DND-41 (cell line): Measurements from ENCODE around the gene DVL2.

Source experiments
- ATAC-seq: fragments of 200-7000 bp; cut with Tn5 transposase; 3 replicates; pipeline ENCODE4 v1.9.1; 2021; ENCODE audit warnings: low read depth; ENCODE audit not compliant: insufficient read depth
- DNase-seq: peaks from one replicate; pipeline ENCODE4 v3.0.0-alpha.2; 2020
- H2AFZ ChIP-seq: 2 replicates; pipeline ENCODE4 v1.6.0; 2012; ENCODE audit warnings: low read depth, low read length
- H3K27ac ChIP-seq: 2 replicates; pipeline ENCODE4 v1.5.1; 2012; ENCODE audit warnings: low read length, inconsistent platforms
- H3K27me3 ChIP-seq: fragments of 200-600 bp; sonication (generic); 2 replicates; pipeline ENCODE4 v1.6.0; 2012; ENCODE audit warnings: low read length, mild to moderate bottlenecking, inconsistent platforms; ENCODE audit not compliant: insufficient read depth, poor library complexity
- H3K36me3 ChIP-seq: 2 replicates; pipeline ENCODE4 v1.5.1; 2012; ENCODE audit warnings: low read length, inconsistent platforms; ENCODE audit not compliant: insufficient read depth
- H3K4me1 ChIP-seq: 2 replicates; pipeline ENCODE4 v1.5.1; 2012; ENCODE audit warnings: mild to moderate bottlenecking, low read length; ENCODE audit not compliant: insufficient read depth
- H3K4me2 ChIP-seq: 2 replicates; pipeline ENCODE4 v1.6.0; 2012; ENCODE audit warnings: mild to moderate bottlenecking, moderate library complexity, low read length, inconsistent platforms; ENCODE audit not compliant: insufficient read depth
- H3K4me3 ChIP-seq, 2 experiments: fragments of 200-600 bp in 1 of 2; shearing (Covaris generic) in 1 of 2; 2 replicates each; pipeline ENCODE4 v1.5.1; 2012 to 2016; ENCODE audit warnings: inconsistent platforms in 2 of 2, low read length in 2 of 2, mild to moderate bottlenecking in 2 of 2, low read depth in 1 of 2, moderate library complexity in 1 of 2
- H3K79me2 ChIP-seq: 2 replicates; pipeline ENCODE4 v1.6.0; 2012; ENCODE audit warnings: low read length, inconsistent platforms; ENCODE audit not compliant: insufficient read depth
- H3K9ac ChIP-seq: 2 replicates; pipeline ENCODE4 v1.6.0; 2012; ENCODE audit warnings: low read depth, mild to moderate bottlenecking, inconsistent platforms, low read length, moderate library complexity
- H3K9me3 ChIP-seq: 2 replicates; pipeline ENCODE4 v1.5.1; 2012; ENCODE audit warnings: low read length, moderate library complexity, mild to moderate bottlenecking, inconsistent platforms; ENCODE audit not compliant: insufficient read depth, severe bottlenecking
- H4K20me1 ChIP-seq: 2 replicates; pipeline ENCODE4 v1.6.0; 2012; ENCODE audit warnings: low read length; ENCODE audit not compliant: insufficient read depth
- EZH2 ChIP-seq: IDR thresholded peaks from 3 replicates; pipeline ENCODE4 v1.6.1; 2012; ENCODE audit warnings: borderline replicate concordance, low read depth, mild to moderate bottlenecking, moderate library complexity, low read length, inconsistent platforms; ENCODE audit not compliant: severe bottlenecking
- TF ChIP-seq, protein P1 (sequence below): IDR thresholded peaks from 2 replicates; pipeline ENCODE4 v1.5.1; 2012; ENCODE audit warnings: borderline replicate concordance, low read length, moderate library complexity, mild to moderate bottlenecking; ENCODE audit not compliant: poor library complexity, severe bottlenecking; ENCODE audit errors: extremely low read depth

DVL2 gene

DNA sequence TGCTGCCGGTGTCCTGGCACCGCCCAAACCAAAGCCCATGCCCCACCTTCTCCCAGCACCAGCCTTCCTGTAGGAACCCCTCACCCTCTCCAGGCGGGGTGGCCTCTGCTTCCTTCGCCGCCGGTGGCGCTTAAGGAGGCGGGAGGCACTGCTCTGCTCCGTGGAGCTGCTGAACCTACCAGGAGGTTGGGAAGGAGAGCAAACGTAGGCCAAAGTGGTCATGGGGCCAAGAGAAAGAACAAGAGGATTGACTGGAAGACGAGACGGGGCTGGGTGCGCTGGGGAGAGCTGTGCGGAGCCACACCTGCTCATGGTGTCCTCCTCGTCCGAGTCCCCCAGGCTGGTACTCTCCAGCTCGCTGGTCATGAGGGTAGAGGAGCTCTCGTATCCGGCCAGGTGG is 4.8 kb downstream of the DVL2 start:
- Histone ChIP-seq H3K9ac (no peak overlapping the region), H2AFZ (no peak overlapping the region), H3K27me3 (no peaks in the 10 kb centered on the region), H3K36me3 (peaks cover 73% of the 10 kb centered on the region), H3K4me1 (peaks cover 29% of the 10 kb centered on the region), H3K27ac (no peak overlapping the region), H3K9me3 (no peaks in the 10 kb centered on the region), H3K4me3 (no peak overlapping the region), H3K4me2 (no peak overlapping the region), H3K79me2 (peaks cover 55% of the 10 kb centered on the region), H4K20me1 (peaks cover 38% of the 10 kb centered on the region)
- ATAC-seq = no peak
- DNase-seq = no peak
- TF ChIP-seq, protein P1, sequence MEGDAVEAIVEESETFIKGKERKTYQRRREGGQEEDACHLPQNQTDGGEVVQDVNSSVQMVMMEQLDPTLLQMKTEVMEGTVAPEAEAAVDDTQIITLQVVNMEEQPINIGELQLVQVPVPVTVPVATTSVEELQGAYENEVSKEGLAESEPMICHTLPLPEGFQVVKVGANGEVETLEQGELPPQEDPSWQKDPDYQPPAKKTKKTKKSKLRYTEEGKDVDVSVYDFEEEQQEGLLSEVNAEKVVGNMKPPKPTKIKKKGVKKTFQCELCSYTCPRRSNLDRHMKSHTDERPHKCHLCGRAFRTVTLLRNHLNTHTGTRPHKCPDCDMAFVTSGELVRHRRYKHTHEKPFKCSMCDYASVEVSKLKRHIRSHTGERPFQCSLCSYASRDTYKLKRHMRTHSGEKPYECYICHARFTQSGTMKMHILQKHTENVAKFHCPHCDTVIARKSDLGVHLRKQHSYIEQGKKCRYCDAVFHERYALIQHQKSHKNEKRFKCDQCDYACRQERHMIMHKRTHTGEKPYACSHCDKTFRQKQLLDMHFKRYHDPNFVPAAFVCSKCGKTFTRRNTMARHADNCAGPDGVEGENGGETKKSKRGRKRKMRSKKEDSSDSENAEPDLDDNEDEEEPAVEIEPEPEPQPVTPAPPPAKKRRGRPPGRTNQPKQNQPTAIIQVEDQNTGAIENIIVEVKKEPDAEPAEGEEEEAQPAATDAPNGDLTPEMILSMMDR = no peak
- TF ChIP-seq EZH2 = no peak

DNA sequence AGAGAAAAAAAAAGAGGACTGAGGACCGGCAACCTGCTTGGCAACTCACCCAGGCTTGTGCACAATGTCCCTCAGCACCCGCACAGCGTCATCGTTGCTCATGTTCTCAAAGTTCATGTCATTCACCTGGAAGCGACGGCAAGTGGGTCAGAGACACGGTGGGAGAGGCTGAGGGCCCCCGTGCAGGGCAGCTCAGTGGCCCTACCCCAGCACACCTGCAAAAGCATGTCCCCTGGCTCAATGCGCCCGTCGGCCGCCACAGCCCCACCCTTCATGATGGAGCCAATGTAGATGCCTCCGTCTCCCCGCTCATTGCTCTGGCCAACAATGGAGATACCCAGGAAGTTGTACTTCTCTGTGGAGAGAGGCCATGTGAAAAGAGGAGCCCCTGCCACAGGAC is 5.4 kb downstream of the DVL2 start:
- H3K79me2 ChIP-seq = peaks cover 51% of the 10 kb centered on the region
- no peak overlapping the region for H3K9ac ChIP-seq
- peaks cover 41% of the 10 kb centered on the region for H4K20me1 ChIP-seq
- H3K9me3 ChIP-seq = no peaks in the 10 kb centered on the region
- DNase-seq (no peak), ATAC-seq (no peak)
- TF ChIP-seq, protein P1 = no peak
- TF ChIP-seq EZH2 = no peak
- no peak overlapping the region for H3K4me3 ChIP-seq
- no peaks in the 10 kb centered on the region for H3K27me3 ChIP-seq
- H3K36me3 ChIP-seq = peaks cover 78% of the 10 kb centered on the region
- peaks cover 28% of the 10 kb centered on the region for H3K4me1 ChIP-seq
- no peak overlapping the region for H3K4me2 ChIP-seq
- no peak overlapping the region for H2AFZ ChIP-seq
- no peak overlapping the region for H3K27ac ChIP-seq

DNA sequence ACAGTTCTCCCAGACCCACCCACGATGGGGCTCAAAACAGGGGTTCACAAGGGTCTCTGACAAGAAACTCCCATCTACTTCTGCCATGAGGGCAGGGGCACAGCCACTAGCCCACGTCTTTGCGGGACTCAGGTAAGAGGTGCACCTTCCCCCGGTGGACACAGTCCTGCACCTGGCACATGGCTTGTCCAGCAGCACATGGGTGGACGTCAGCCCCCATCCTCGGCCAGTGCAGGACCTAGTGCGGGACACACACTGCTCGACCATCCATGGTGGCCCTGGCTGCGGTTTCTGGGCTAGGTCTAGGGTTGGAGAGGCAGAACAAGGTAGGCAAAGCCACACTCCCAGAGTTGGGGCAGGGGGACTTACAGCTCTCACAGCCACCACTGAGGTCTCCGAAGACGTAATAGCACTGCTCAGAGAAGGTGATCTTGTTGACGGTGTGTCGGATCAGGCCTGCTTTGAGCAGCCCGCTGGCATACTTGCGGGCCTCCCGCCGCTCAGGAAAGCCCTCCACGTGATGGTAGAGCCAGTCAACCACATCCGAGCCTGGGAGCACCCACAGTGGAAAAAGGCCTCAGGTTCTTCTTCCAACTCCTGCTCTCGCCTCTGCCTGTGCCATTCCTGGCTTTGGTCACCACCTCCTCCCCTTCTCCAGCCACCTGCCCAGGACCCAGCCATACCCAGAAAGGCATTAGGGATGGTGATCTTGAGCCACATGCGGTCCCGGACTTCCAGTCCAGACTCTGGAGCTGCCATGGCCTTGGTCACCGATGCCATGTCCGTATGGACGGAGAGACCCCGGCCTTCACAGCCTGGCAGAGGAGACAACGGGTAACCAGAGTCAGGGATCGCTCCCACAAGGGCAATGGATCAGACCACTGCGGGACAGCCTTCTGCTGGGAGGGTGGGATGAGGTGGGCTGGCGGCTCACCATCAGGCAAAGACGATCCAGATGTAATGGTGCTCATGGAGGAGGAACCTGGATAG is 7.3 kb downstream of the DVL2 start:
- Histone ChIP-seq H2AFZ (no peak overlapping the region), H3K9ac (no peak overlapping the region), H3K36me3 (peaks cover 91% of the 10 kb centered on the region), H3K27ac (no peak overlapping the region), H3K4me3 (no peak overlapping the region), H3K27me3 (no peaks in the 10 kb centered on the region), H3K79me2 (peaks cover 33% of the 10 kb centered on the region), H3K9me3 (no peaks in the 10 kb centered on the region), H3K4me1 (peaks cover 18% of the 10 kb centered on the region), H4K20me1 (peaks cover 44% of the 10 kb centered on the region), H3K4me2 (no peak overlapping the region)
- DNase-seq (no peak), ATAC-seq (no peak)
- no peak for TF ChIP-seq EZH2
- TF ChIP-seq, protein P1 = no peak
